Heart left ventricle (tissue), 13 donors: ENCODE results near the gene KREMEN1.

Source experiments
- CTCF ChIP-seq, 12 donors: fragments of 200-600 bp; sonication (generic) in 4 of 12; IDR thresholded peaks; one replicate each; pipeline versions ENCODE4 v1.5.0 to v1.8.0; 2018 to 2022; ENCODE audit warnings: antibody characterized with exemption in 12 of 12, mild to moderate bottlenecking in 5 of 12
- POLR2A ChIP-seq, 2 donors: fragments of 450-650 bp; IDR thresholded peaks; one replicate each; pipeline ENCODE4 v1.6.1; 2017; ENCODE audit warnings: antibody characterized with exemption in 2 of 2, mild to moderate bottlenecking in 2 of 2, moderate library complexity in 2 of 2
- donor health status: ischemic (EF 13 %, LVEDD 7.1; RV severe dilation, severe dysfunction).
- donor health status: DM: no; HTN: yes; CAD: no.
- donor health status: DM: no; HTN: no; CAD: no.
- donor health status: ischemic (EF 25% LVEDD 6.9; RV normal size, moderate dysfunction).
- donor health status: ischemic (EF 25% LVEDD 5.7; RV mildly dilated, moderate dysfunction).
- donor health status: ischemic (EF 35%, LVEDD 5.7; RV mildly dilated, moderate dysfunction).
- donor health status: nonischemic (EF 11% LVEDD 7.7; RV severe dilation, severe dysfunction).
- donor health status: DM: yes; HTN: yes; CAD: no.
- donor health status: PGD.
- donor health status: ischemic (EF 29% LVEDD 5.4; RV normal size, mild dysfunction).
- donor health status: nonischemic (EF 23%, LVEDD 6.1; RV moderate dilation, normal function).

GRCh38 chr22:29215012-29215860 is 142.4 kb downstream of the KREMEN1 start:
- TF ChIP-seq CTCF (IDR thresholded peaks at IDR 0.05): no peak
- TF ChIP-seq POLR2A (IDR thresholded peaks at IDR 0.05): no peak
